PC-3 (cell line): ENCODE measurements around the gene PACSIN2. TPM values are rescaled to one million over a fixed set of nuclear protein-coding genes. Genes with fewer than 3 reads are reported as not detected.

Experiments
- ATAC-seq: fragments of 200-7000 bp; cut with Tn5 transposase; 2 replicates; pipeline ENCODE4 v1.9.1; 2020; ENCODE audit warnings: mild to moderate bottlenecking, moderate library complexity
- BruUV-seq: library from RNA; stranded (reverse); fragments of 400-500 nt; replicated peaks from 2 replicates; lab custom pipeline; 2021; lab: Mats Ljungman, UMichigan
- CTCF ChIA-PET: fragments of 300-600 bp; sonication (Branson Sonifier 250); formaldehyde crosslinking; loops from one replicate; lab custom pipeline; 2022; ENCODE audit warnings: antibody characterized with exemption; lab: Charles Lee
- POLR2A ChIA-PET: fragments of 300-600 bp; sonication (Branson Sonifier 250); formaldehyde crosslinking; loops from one replicate; lab custom pipeline; 2022; ENCODE audit warnings: antibody characterized with exemption; ENCODE audit not compliant: unreplicated experiment; lab: Charles Lee
- DNase-seq: peaks from one replicate; pipeline ENCODE4 v3.0.0-alpha.2; 2015
- H2AFZ ChIP-seq: fragments of 300-600 bp; sonication (generic); 2 replicates; pipeline ENCODE4 v1.6.0; 2016; ENCODE audit warnings: antibody characterized with exemption, low read length
- H3F3A ChIP-seq: fragments of 300-600 bp; sonication (generic); one replicate; pipeline ENCODE4 v1.6.0; 2017; ENCODE audit warnings: antibody characterized with exemption, low read length, control low read depth, mild to moderate bottlenecking; ENCODE audit not compliant: unreplicated experiment
- H3K27ac ChIP-seq: fragments of 300-600 bp; sonication (generic); 2 replicates; pipeline ENCODE4 v1.5.1; 2016; ENCODE audit warnings: mild to moderate bottlenecking, low read length
- H3K27me3 ChIP-seq: fragments of 300-600 bp; sonication (generic); 2 replicates; pipeline ENCODE4 v1.6.1; 2016; ENCODE audit warnings: low read length, mixed read lengths
- H3K36me3 ChIP-seq: fragments of 300-600 bp; sonication (generic); 2 replicates; pipeline ENCODE4 v1.6.1; 2016; ENCODE audit warnings: low read depth, mixed run types, low read length, mixed read lengths
- H3K4me1 ChIP-seq: fragments of 300-600 bp; sonication (generic); 2 replicates; pipeline ENCODE4 v1.5.1; 2016; ENCODE audit warnings: low read length; ENCODE audit not compliant: insufficient read depth
- H3K4me2 ChIP-seq: fragments of 300-600 bp; sonication (generic); 2 replicates; pipeline ENCODE4 v1.6.0; 2016; ENCODE audit warnings: low read length
- H3K4me3 ChIP-seq: fragments of 300-600 bp; sonication (generic); 2 replicates; pipeline ENCODE4 v1.5.1; 2016; ENCODE audit warnings: mild to moderate bottlenecking, low read length, mixed read lengths
- H3K79me2 ChIP-seq: fragments of 300-600 bp; sonication (generic); 2 replicates; pipeline ENCODE4 v1.6.1; 2017; ENCODE audit warnings: low read length, mixed read lengths
- H3K9ac ChIP-seq: fragments of 300-600 bp; sonication (generic); 2 replicates; pipeline ENCODE4 v1.6.0; 2016; ENCODE audit warnings: mild to moderate bottlenecking, low read length
- H3K9me2 ChIP-seq: fragments of 300-600 bp; sonication (generic); replicated peaks from 2 replicates; pipeline ENCODE4 v1.6.1; 2016; ENCODE audit warnings: mixed run types, low read length, mixed read lengths
- H3K9me3 ChIP-seq: fragments of 300-600 bp; sonication (generic); 2 replicates; pipeline ENCODE4 v1.6.1; 2016; ENCODE audit warnings: low read length, mixed read lengths
- H4K20me1 ChIP-seq: fragments of 300-600 bp; sonication (generic); 2 replicates; pipeline ENCODE4 v1.6.1; 2016; ENCODE audit warnings: low read length, mixed read lengths
- EZH2 ChIP-seq: fragments of 300-600 bp; sonication (generic); IDR thresholded peaks from one replicate; pipeline ENCODE4 v1.6.1; 2017; ENCODE audit warnings: antibody characterized with exemption, mild to moderate bottlenecking, low read length; ENCODE audit not compliant: unreplicated experiment
- EZH2phosphoT487 ChIP-seq: fragments of 300-600 bp; sonication (generic); IDR thresholded peaks from 2 replicates; pipeline ENCODE4 v1.6.1; 2018; ENCODE audit warnings: mild to moderate bottlenecking, antibody characterized with exemption, low read length, borderline replicate concordance
- intact Hi-C: fragments of 100-400 bp; cut with micrococcal nuclease; formaldehyde crosslinking; loops from 2 replicates; pipeline ENCODE4 v1.9.0; 2023
- total RNA-seq: library from RNA; depleted of rRNA; stranded (reverse); fragments of >200 nt; gene quantifications from 2 replicates; pipeline ENCODE4 v1.2.3, GENCODE V29; 2014
- TF ChIP-seq, protein P1 (sequence below): fragments of 300-600 bp; sonication (generic); conservative IDR thresholded peaks from 2 replicates; pipeline ENCODE4 v1.5.1; 2017; ENCODE audit warnings: antibody characterized with exemption, low read depth, mild to moderate bottlenecking, low read length

Gene PACSIN2
- total RNA-seq, 1 experiment from 2014 or later = 25.7 TPM

DNA sequence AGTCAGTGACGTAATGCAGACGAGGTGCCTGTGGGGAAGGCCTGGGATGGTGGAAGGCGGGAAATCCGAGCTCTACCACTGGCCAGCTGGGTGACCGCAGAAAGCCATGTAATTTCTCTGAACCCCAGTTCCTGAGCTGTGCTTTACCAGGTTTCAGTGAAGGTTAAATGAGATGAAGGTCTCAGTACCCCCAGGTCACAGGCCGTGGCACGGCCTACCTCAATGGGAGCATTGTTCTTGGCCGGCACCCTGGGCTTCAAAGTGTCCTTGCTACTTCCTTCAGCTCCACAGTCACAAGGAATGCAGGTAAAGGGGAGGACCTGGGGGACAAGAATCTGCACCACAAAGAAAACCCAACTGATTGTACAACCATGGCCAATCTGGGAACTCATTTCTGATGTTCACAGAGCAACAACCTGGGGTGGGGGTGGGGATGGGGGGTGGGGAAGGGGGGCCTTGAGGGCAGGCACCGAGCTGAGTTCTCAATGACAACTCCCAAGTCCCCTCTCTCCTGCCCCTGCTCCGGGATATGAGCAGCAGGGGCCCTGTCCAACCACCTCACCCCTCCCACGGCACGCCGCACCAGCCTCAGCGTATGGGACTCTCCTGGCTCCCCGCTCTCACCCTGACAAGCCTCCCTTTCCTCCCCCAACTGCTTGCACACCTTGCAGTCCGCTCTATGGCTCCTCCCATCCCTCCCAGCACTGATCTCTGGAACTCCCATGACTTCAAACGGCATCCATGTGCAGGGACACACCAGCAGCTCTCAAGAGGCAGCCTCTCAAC is 98.8 kb downstream of the PACSIN2 start:
- H3K4me1 ChIP-seq = peaks cover 12% of the 10 kb centered on the region
- H3K9me2 ChIP-seq = no peaks in the 10 kb centered on the region
- no peak overlapping the region for H2AFZ ChIP-seq
- no peaks in the 10 kb centered on the region for H3K27me3 ChIP-seq
- ATAC-seq (no peak), DNase-seq (no peak)
- H3K36me3 ChIP-seq = no peaks in the 10 kb centered on the region
- no peak overlapping the region for H3K9ac ChIP-seq
- TF ChIP-seq, protein P1, sequence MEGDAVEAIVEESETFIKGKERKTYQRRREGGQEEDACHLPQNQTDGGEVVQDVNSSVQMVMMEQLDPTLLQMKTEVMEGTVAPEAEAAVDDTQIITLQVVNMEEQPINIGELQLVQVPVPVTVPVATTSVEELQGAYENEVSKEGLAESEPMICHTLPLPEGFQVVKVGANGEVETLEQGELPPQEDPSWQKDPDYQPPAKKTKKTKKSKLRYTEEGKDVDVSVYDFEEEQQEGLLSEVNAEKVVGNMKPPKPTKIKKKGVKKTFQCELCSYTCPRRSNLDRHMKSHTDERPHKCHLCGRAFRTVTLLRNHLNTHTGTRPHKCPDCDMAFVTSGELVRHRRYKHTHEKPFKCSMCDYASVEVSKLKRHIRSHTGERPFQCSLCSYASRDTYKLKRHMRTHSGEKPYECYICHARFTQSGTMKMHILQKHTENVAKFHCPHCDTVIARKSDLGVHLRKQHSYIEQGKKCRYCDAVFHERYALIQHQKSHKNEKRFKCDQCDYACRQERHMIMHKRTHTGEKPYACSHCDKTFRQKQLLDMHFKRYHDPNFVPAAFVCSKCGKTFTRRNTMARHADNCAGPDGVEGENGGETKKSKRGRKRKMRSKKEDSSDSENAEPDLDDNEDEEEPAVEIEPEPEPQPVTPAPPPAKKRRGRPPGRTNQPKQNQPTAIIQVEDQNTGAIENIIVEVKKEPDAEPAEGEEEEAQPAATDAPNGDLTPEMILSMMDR = no peak
- TF ChIP-seq EZH2phosphoT487 (no peak), EZH2 (no peak)
- no peaks in the 10 kb centered on the region for H3K9me3 ChIP-seq
- H3K27ac ChIP-seq = no peak overlapping the region
- ChIA-PET POLR2A (no interaction called here), CTCF (no interaction called here)
- H3K4me3 ChIP-seq = no peak overlapping the region
- no TSS peak for BruUV-seq
- no peaks in the 10 kb centered on the region for H4K20me1 ChIP-seq
- no peak overlapping the region for H3K4me2 ChIP-seq
- intact Hi-C loops = no loop called here
- H3K79me2 ChIP-seq = peaks cover 39% of the 10 kb centered on the region
- no peaks in the 10 kb centered on the region for H3F3A ChIP-seq

DNA sequence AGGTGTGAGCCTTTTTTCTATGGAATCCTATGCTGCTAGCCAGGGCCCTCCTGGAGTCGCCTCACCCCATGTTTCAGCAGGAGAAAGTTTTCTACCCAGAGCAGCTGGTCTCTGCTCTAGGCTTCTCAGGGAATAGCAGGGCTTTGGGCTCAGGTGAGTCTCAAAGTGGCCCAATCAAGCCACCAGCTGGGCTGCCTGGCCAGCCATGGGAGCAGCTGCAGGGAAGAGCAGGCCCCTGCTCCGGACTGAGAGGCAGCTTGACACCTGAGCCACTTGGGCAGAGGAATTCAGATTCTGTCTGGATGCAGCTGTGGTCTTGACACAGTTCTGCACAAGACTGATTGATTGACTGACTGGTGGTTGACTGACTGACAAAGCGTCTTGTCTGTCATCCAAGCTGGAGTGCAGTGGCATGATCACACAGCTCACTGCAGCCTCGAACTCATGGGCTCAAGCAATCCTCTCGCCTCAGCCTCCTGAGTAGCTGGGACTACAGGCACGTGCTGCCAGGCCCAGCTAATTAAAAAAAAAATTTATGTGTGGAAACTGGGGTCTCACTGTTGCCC is 100.4 kb downstream of the PACSIN2 start:
- BruUV-seq = no TSS peak
- H3K9me2 ChIP-seq = no peaks in the 10 kb centered on the region
- no peak overlapping the region for H3K9ac ChIP-seq
- H3F3A ChIP-seq = no peaks in the 10 kb centered on the region
- CTCF ChIA-PET = no interaction called here
- POLR2A ChIA-PET = no interaction called here
- no peaks in the 10 kb centered on the region for H3K36me3 ChIP-seq
- no peaks in the 10 kb centered on the region for H3K27me3 ChIP-seq
- intact Hi-C loops = no loop called here
- no peak for DNase-seq
- peaks cover 26% of the 10 kb centered on the region for H3K79me2 ChIP-seq
- no peak overlapping the region for H3K4me2 ChIP-seq
- ATAC-seq = no peak
- no peaks in the 10 kb centered on the region for H4K20me1 ChIP-seq
- no peak overlapping the region for H2AFZ ChIP-seq
- TF ChIP-seq, protein P1 = no peak
- TF ChIP-seq EZH2 (no peak), EZH2phosphoT487 (no peak)
- peaks cover 6% of the 10 kb centered on the region; the same call in 1 of the 2 replicates for H3K4me1 ChIP-seq
- no peak overlapping the region for H3K4me3 ChIP-seq
- H3K9me3 ChIP-seq = no peaks in the 10 kb centered on the region
- H3K27ac ChIP-seq = no peak overlapping the region
